Measurements from ENCODE around the gene SLC10A1. TPM values are rescaled to one million over a fixed set of nuclear protein-coding genes. Genes with fewer than 3 reads are reported as not detected.

Gene SLC10A1
- total RNA-seq, 2 experiments from 2014 or later = not detected

DNA sequence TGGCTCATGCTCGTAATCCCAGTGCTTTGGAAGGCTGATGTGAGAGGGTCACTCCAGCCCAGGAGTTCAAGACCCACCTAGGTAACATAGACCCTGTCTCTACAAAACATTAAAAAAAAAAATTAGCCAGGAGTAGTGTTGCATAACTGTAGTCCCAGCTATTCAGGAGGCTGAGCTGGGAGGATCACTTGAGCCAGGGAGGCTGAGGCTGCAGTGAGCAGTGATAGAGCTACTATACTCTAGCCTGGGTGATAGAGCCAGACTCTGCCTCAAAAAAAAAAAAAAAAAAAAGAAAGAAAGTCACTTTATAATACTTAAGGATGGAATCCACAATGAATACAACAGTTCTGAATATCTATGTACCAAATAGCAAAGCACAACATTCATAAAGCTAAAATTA, 10.2 kb upstream of the SLC10A1 start:
- H3K9me3 ChIP-seq (ENCODE audit: low read length) = no peaks in the 10 kb centered on the region
- H2AFZ ChIP-seq (ENCODE audit: low read length) = no peak overlapping the region
- H3K27ac ChIP-seq (ENCODE audit: low read depth, low read length, poor library complexity, severe bottlenecking) = no peak overlapping the region
- ChIA-PET CTCF (ENCODE audit: unreplicated experiment) (interaction anchor here (1.2 kb wide), 1 partner anchor 68 kb away, joined by 3 read pairs; no protein-coding TSS in a partner anchor), POLR2A (interaction anchor here (0.7 kb wide), 1 partner anchor 59 kb away, joined by 8 read pairs; no protein-coding TSS in a partner anchor)
- no peaks in the 10 kb centered on the region for H3K9me2 ChIP-seq (ENCODE audit: insufficient read depth, low read length)
- no peak for DNase-seq (ENCODE audit: low spot score)
- H3K36me3 ChIP-seq (ENCODE audit: insufficient read depth, low read length) = no peaks in the 10 kb centered on the region
- no peaks in the 10 kb centered on the region for H3K79me2 ChIP-seq (ENCODE audit: insufficient read depth, low read depth, low read length)
- intact Hi-C loops (cut with micrococcal nuclease; ENCODE audit: unreplicated experiment) = no loop called here
- no peaks in the 10 kb centered on the region for H4K20me1 ChIP-seq (ENCODE audit: insufficient read depth, low read length)
- no peaks in the 10 kb centered on the region for H3K4me1 ChIP-seq (ENCODE audit: insufficient read depth, low read length, poor library complexity, severe bottlenecking)
- no TSS peak for BruUV-seq (replicated peaks)
- TF ChIP-seq, protein P1, sequence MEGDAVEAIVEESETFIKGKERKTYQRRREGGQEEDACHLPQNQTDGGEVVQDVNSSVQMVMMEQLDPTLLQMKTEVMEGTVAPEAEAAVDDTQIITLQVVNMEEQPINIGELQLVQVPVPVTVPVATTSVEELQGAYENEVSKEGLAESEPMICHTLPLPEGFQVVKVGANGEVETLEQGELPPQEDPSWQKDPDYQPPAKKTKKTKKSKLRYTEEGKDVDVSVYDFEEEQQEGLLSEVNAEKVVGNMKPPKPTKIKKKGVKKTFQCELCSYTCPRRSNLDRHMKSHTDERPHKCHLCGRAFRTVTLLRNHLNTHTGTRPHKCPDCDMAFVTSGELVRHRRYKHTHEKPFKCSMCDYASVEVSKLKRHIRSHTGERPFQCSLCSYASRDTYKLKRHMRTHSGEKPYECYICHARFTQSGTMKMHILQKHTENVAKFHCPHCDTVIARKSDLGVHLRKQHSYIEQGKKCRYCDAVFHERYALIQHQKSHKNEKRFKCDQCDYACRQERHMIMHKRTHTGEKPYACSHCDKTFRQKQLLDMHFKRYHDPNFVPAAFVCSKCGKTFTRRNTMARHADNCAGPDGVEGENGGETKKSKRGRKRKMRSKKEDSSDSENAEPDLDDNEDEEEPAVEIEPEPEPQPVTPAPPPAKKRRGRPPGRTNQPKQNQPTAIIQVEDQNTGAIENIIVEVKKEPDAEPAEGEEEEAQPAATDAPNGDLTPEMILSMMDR (conservative IDR thresholded peaks at IDR 0.05; ENCODE audit: low read length) = no peak
- TF ChIP-seq EZH2phosphoT487 (IDR thresholded peaks at IDR 0.05; ENCODE audit: borderline replicate concordance, low read depth, low read length) = no peak
- no peak overlapping the region for H3K4me2 ChIP-seq (ENCODE audit: low read length)
- no peak overlapping the region for H3K4me3 ChIP-seq (ENCODE audit: low read depth, low read length, poor library complexity, severe bottlenecking)

DNA sequence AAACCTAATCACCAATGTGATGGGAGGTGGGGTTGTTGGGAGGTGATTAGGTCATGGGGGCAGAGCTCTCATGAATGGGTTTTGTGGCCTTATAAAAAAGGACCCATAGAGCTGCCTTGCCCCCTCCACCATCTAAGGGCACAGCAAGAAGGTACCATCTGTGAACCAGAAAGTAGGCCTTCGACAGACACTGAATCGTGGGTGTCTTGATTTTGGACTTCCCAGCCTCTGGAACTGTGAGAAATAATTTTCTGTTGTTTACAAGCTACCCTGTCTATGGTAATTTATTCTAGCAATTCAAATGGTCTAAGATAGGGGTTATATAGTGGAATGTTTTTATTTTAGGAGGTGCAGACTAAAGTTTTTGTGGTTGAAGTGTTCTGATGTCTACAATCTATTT, 7.9 kb upstream of the SLC10A1 start:
- no peak overlapping the region for H3K4me3 ChIP-seq (ENCODE audit: low read depth, low read length, poor library complexity, severe bottlenecking)
- POLR2A ChIA-PET = no interaction called here

DNA sequence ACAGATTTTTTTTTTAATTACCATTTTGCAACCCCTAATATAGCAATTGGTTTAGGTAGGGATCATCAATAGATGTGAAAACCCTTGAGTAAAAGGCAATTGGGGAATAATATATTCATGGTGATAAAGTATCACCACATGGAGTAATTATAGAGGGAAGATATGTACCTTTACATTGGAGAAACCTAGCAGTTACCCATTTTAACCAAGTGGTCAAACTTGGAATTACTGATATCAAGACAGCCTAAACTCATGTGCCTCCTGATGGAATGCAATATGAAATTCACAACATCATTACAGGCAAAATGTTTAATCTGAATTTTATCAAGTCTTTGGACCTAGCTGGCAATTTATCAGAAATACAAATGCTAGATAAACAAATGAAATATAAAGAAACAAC, 6.7 kb upstream of the SLC10A1 start:
- intact Hi-C loops (cut with micrococcal nuclease; ENCODE audit: unreplicated experiment) = no loop called here
- DNase-seq (ENCODE audit: low spot score) = no peak
- Histone ChIP-seq H2AFZ (ENCODE audit: low read length) (no peak overlapping the region), H3K9me3 (ENCODE audit: low read length) (no peaks in the 10 kb centered on the region), H3K4me1 (ENCODE audit: insufficient read depth, low read length, poor library complexity, severe bottlenecking) (no peaks in the 10 kb centered on the region), H4K20me1 (ENCODE audit: insufficient read depth, low read length) (no peaks in the 10 kb centered on the region), H3K79me2 (ENCODE audit: insufficient read depth, low read depth, low read length) (no peaks in the 10 kb centered on the region), H3K4me2 (ENCODE audit: low read length) (no peak overlapping the region), H3K36me3 (ENCODE audit: insufficient read depth, low read length) (no peaks in the 10 kb centered on the region), H3K27ac (ENCODE audit: low read depth, low read length, poor library complexity, severe bottlenecking) (no peak overlapping the region), H3K4me3 (ENCODE audit: low read depth, low read length, poor library complexity, severe bottlenecking) (no peak overlapping the region), H3K9me2 (ENCODE audit: insufficient read depth, low read length) (no peaks in the 10 kb centered on the region)
- CTCF ChIA-PET (ENCODE audit: unreplicated experiment) = no interaction called here
- no TSS peak for BruUV-seq (replicated peaks)
- TF ChIP-seq, protein P1 (conservative IDR thresholded peaks at IDR 0.05; ENCODE audit: low read length) = peak; percentile 40
- no peak for TF ChIP-seq EZH2phosphoT487 (IDR thresholded peaks at IDR 0.05; ENCODE audit: borderline replicate concordance, low read depth, low read length)
- POLR2A ChIA-PET = interaction anchor here (0.5 kb wide), 1 partner anchor 21 kb away, joined by 3 read pairs; no protein-coding TSS in a partner anchor

More for the DNA sequence above, 7.9 kb upstream of the SLC10A1 start:
- DNase-seq (ENCODE audit: low spot score) = no peak
- no peaks in the 10 kb centered on the region for H3K79me2 ChIP-seq (ENCODE audit: insufficient read depth, low read depth, low read length)
- no peak overlapping the region for H3K27ac ChIP-seq (ENCODE audit: low read depth, low read length, poor library complexity, severe bottlenecking)
- H3K9me2 ChIP-seq (ENCODE audit: insufficient read depth, low read length) = no peaks in the 10 kb centered on the region
- H3K4me2 ChIP-seq (ENCODE audit: low read length) = no peak overlapping the region
- no peaks in the 10 kb centered on the region for H3K4me1 ChIP-seq (ENCODE audit: insufficient read depth, low read length, poor library complexity, severe bottlenecking)
- BruUV-seq (replicated peaks) = no TSS peak
- no peaks in the 10 kb centered on the region for H3K9me3 ChIP-seq (ENCODE audit: low read length)
- no peaks in the 10 kb centered on the region for H3K36me3 ChIP-seq (ENCODE audit: insufficient read depth, low read length)
- CTCF ChIA-PET (ENCODE audit: unreplicated experiment) = no interaction called here
- no peak overlapping the region for H2AFZ ChIP-seq (ENCODE audit: low read length)
- H4K20me1 ChIP-seq (ENCODE audit: insufficient read depth, low read length) = no peaks in the 10 kb centered on the region
- intact Hi-C loops (cut with micrococcal nuclease; ENCODE audit: unreplicated experiment) = no loop called here
- no peak for TF ChIP-seq EZH2phosphoT487 (IDR thresholded peaks at IDR 0.05; ENCODE audit: borderline replicate concordance, low read depth, low read length)
- TF ChIP-seq, protein P1 (conservative IDR thresholded peaks at IDR 0.05; ENCODE audit: low read length) = no peak

Data from OCI-LY7 (cell line).